Measurements from ENCODE around the gene LGALS7B.
"Not testable (repeated sequence)": the region's sequence is repeated elsewhere in the genome, so short reads cannot be mapped to it uniquely, and the experiment has no call there.

DNA sequence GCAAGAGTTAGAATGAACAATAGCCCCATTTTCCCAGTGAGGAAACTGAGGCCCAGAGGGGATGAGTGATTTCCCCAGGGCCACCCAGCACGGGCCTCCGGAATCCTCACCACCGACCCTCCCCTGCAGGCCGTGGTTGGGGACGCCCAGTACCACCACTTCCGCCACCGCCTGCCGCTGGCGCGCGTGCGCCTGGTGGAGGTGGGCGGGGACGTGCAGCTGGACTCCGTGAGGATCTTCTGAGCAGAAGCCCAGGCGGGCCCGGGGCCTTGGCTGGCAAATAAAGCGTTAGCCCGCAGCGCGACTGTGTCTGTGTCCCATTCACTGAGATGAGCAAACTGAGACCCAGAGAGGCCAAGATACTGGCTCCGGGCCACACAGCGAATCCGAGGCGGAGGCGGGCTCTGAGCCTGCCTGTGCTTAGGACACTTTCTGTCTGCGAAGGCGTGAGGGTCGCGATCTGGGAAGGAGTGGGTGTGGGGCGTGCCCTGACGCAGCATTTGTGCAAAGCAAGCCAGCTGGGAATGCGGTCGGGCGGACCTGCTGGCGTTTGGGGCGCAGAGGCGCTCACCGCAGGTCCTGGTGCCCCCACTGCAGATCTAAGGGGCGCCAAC, 2.6 kb downstream of the LGALS7B start:
- not testable (repeated sequence) for TF ChIP-seq SPI1, TAF1, POLR2A (IDR thresholded peaks at IDR 0.05; ENCODE audit: low read depth, low read length)
